ENCODE results near the gene HIVEP3.

DNA sequence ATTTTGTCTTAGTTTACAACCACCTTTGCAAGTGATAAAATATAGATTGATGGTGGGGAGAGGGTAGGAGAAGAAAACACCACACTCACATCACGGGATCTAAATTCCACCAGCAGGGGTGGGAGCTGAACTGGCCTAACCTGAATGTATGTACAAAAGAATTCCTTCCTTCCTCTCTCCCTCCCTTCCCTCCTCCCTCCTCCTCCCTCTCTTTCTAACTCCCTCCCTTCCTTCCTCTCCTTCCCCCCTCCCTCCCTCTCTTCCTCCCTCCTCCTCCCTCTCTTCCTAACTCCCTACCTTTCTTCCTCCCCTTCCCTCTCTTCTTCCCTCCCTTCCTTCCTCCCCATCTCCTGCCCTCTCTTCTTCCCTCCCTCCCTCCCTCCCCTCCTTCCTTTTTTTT is 40.2 kb downstream of the HIVEP3 start:
- no peak for TF ChIP-seq POLR2AphosphoS5 (IDR thresholded peaks at IDR 0.05)
- TF ChIP-seq, protein P1, sequence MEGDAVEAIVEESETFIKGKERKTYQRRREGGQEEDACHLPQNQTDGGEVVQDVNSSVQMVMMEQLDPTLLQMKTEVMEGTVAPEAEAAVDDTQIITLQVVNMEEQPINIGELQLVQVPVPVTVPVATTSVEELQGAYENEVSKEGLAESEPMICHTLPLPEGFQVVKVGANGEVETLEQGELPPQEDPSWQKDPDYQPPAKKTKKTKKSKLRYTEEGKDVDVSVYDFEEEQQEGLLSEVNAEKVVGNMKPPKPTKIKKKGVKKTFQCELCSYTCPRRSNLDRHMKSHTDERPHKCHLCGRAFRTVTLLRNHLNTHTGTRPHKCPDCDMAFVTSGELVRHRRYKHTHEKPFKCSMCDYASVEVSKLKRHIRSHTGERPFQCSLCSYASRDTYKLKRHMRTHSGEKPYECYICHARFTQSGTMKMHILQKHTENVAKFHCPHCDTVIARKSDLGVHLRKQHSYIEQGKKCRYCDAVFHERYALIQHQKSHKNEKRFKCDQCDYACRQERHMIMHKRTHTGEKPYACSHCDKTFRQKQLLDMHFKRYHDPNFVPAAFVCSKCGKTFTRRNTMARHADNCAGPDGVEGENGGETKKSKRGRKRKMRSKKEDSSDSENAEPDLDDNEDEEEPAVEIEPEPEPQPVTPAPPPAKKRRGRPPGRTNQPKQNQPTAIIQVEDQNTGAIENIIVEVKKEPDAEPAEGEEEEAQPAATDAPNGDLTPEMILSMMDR (IDR thresholded peaks at IDR 0.05) = no peak
